DMS53 (cell line): ENCODE measurements around the gene GFI1.
"Not testable (repeated sequence)": the region's sequence is repeated elsewhere in the genome, so short reads cannot be mapped to it uniquely, and the experiment has no call there.

ENCODE experiments used
- DNase-seq: peaks from one replicate; lab custom pipeline; 2025; lab: John Stamatoyannopoulos, UW

Gene GFI1

DNA sequence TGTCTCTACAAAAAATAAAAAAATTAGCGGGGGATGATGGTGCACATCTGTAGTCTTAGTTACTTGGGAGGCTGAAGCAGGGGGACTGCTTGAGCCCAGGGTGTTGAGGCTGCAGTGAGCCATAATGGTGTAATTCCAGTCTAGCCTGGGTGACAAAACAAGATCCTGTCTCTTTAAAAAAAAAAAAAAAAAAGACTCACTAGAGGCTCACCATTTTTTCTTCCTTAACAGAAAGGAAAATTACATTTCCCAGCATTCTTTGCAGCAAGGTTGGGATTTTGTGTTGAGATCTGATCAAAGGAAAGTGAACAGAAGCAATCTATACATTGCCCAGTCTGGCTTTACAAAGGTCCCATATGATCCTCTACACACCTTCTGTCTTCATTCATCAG, 21.5 kb downstream of the GFI1 start:
- DNase-seq = no peak

DNA sequence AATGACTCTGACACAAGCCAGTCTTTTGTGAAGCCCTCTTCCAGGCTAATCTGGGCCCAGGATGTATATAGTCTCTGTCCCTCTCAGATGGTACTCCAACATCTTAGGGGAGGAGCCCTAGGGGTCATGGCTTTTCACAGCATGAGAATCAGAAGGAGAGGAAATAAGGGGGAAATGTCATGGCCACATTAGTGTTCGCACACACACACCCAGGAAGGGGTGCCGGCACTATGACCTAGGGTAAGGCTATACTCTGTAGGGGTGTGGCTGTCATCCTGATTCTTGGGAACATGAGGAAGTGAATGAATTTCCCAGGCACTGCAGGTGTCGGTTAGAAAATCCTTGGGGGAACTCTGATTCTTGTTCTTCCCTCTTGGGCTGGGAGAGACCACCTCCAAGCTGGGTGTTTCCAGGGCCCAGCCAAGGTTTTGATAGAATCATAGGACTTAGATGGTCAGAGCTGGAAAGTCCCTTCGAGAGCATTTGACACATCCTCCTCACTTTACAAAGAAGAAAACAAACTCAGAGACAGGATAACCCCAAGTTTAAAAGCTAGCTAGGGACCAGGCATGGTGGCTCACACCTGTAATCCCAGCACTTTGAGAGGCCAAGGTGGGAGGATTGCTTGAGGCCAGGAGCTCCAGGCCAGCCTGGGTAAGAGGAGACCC, 22.0 kb downstream of the GFI1 start:
- no peak for DNase-seq

DNA sequence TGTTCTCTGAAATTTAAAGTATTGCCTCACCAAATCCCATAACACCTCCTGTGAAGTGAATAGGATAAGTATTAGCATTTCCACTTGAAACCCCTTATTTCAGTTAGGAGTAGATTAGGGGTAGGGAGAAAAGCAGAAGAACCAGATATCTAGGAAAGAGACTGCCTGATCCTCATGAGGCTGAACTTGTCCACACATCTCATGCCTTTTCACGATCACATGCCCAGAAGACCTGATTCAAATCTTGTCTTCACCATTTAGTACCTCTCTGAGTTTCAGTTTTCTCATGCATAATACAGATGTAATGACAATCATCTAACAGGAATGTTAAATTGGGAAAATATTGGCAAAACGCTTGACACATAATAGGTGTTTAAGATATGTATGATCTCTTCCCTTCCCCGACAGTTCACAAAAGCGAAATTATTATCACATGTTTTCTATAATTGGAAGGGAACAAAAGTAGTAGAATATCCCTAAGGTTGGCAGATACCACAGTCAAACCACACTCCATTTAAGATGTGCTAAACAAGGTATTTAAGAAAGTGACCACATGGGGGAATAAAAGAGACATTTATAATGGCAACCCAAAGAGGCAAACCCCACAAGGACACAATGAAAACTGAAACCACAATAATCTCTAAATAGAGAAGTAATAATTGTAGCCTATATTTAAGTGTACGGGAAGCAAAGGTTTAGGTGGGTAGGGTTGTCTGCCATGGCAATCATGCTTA, 25.2 kb downstream of the GFI1 start:
- DNase-seq = peak; percentile 19

DNA sequence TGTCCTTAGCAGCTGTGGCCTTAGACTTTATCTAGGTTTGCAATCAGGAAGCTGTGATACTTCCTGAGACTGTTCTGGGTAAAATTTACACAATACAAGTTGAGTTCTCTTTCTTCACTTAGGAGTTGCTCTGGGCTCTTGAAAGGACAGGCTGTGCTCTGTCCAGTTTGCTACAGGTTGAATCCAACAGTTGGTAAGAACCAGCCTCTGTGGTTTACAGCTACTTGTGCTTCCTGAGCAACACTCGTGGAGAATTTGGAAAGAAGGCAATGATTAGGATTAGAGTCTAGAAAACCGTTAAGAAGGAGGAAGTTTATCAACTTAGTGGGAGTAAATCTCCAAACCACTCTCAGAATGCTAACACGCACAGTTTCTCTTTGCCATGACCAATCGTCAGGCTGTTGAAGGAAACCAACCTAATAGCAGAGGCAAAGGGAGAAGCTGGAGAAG, 26.8 kb downstream of the GFI1 start:
- no peak for DNase-seq

DNA sequence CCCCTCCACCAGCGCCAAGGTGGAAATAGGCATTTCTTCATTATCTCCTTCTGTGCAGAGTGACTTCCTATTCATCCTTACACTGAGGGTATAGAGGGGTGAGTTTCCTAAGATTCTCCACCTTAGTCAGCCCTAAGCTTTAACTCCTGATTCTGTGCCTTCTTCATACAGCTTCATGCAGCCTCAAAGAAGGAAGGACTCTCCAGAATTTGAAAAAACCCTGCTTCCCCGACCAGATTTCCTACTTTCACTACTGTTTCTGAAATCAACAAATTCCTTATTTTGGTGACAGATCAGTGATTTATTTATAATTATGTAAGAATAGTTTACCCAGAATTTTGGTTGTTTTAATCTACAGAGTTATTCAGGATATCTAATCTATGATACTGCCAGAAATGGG, 28.6 kb downstream of the GFI1 start:
- no peak for DNase-seq

DNA sequence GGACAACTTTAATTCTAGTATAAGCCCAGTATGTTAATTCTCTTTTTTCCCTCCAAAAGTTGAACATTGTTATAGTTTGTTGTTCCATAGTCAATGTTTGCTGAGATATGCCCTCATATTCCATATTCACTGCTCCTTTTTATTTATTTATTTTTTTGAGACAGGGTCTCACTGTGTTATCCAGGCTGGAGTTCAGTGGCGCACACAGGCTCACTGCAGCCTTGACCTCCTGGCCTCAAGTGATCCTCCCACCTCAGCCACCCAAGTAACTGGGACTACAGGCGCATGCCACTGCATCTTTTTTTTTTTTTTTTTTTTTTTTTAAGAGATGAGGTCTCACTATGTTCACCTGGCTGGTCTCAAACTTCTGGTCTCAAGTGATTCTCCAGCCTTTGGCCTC, 38.7 kb downstream of the GFI1 start:
- no peak for DNase-seq

DNA sequence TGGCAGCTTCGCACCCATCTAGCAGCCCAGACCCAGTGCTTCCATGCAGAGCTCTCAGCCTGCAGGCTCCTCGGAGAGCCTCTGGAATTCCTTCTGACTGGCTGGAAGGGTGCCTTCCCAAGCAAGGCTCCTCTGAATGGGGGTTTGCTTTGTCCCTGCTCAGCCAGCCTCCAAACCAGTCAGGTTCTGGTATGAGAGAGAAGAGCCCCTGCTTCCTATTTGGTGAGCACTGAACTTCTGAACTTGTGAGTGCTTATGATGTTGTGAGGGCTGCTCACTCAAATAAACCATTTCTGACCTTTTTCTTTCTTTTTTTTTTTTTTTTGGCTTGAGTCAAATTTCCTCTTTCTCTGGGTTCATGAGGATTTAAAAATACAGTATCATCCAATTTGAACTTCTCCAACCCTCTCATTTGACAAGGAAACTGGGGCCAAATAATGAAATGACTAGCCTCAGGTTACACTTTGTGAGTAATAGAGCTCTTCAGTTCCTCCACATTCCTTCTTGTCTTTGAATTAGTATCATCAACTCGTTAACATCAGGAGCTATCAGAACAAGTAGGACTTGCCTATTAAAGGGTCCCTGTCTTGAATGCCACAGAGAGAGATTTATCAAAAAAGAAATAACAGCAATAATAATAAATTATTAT, 39.6 kb downstream of the GFI1 start:
- no peak for DNase-seq

DNA sequence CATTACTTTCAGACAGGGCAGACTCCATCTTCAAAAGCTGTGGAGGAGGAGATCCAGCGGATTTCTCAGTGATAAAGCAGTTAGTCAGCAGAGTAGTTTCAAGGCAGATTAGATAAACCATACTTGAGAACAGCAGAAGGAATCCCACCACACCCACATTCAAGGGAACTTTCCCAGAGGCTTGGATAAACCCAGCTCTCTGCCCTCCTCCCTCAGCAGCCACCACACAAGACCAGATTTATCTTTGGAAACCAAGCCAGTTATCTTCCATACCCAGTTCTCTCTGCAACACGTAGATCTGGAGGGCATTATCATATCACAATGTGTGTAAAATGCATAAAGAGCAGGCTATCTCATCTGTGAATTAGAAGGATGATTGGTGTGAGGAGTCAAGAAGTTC, 40.2 kb downstream of the GFI1 start:
- no peak for DNase-seq

DNA sequence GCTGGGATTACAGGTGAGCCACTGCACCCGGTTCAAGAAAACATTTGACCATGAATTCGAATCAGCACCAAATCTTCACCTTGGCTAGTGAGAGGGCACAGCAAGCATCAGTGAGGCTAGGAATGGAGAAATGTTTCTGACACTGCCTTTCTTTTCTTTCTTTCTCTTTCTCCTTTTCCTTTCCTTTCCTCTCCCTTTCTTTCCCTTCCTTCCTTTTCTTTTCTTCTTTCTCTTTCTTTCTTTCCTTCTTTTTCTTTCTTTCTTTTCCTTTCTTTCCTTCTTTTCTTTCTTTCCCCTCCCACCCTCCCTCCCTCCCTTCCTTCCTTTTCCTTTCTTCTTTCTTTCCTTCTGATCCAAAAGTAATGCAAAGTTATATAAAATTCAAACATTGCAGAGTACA, 40.9 kb downstream of the GFI1 start:
- no peak for DNase-seq

DNA sequence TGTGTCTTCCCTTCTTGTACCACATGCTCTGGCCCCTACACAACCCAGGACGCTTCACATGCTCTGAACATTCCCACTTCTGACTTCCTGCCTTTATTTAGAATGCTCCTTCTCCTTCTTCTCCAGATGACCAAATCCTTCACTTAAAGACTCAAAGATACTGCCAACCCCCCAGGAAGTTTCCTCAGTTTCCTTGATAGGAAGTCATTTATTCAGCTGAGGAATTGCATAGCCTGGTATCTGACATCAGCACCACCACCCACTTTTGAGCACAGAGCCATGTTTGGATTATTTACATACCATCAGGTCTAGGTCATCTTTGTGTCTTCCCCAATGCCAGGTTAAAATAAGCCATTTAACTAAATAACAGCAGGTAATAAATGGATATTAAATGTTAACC, 42.4 kb downstream of the GFI1 start:
- DNase-seq = no peak

DNA sequence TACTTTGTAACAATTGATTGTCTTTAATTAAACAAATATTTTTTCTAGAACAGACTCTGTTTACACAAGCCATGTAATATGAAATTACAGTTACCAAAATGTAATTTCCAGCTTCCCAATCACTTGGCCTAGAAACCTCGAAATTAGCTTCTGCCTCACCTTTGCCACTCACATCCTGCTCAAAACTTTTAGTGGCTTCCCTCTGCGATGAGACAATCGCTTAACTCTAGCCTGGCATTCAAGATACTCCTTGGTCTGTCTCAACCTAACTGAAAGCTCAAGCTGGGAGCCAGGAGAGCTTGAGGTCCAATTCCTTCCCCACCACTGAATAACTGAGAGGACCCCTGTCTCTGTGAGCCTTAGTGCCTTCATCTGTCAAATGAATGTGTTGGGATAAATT, 42.8 kb downstream of the GFI1 start:
- no peak for DNase-seq

DNA sequence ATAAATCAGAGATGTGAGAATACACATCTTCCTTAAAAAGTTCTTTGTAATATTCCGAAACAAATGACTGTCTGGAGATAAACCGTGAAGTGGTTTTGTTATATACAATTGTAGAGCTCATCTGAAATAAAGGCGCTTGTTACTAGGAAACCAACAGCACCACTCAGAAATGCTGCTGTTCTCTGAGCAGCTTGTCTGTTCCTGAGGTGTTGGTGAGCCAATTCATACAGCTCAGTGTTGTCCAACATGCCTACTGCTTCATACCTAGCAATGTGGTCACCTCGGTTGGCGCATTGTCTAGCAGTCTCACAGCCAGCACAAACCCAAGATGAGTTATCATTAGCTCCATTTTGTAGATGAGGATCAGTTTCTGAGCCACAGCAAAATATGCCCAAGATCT, 44.4 kb downstream of the GFI1 start:
- peak; percentile 91 for DNase-seq

DNA sequence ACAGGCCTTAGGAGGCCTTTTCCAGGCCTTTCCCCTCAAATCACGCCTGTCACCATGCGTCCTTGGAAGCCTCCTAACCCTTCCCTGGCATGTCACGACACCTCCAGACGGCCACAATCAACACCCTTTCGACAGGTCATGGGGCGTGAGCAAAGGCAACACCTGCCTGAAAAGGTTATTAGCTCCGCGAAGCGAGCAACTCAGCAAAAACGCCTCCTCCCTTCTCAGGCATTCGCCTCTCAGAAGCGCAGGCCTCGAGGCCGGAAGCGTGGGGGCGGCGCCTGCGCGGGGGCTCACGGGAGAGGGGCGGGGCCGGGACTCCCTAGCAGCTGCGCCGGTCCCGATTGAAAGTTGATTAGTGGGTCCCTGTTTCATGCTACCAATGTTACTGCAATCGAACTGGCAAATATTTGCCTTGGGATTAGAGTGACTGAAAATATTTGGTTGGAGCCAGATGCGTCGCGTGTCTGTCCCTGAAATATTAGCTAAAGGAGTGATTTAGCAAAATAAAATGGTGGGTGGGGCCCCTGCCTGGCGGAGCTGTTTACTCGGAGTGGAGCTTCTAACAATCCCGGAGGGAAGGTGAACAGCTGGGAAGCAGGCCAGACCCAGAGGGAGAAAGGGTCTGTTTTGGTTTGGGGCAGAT, 44.9 kb downstream of the GFI1 start:
- peak; percentile 99 for DNase-seq

DNA sequence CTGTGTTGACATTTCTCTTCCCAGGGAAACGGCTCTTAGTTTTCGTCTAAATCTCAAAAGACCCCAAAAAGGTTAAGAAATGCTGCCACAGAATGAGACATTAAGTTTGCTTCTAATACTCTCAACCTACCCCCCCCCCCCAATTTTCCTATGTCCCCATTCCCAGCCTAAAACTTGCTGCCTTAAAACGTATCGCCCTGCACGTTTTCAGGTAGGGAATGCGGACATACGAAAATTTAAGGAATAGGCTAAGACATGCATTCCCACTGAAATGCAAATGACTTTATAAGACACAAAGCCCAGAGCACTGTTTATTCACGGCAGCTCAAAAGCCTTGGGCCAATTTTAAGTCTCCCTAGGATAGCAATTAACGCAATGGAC, 45.4 kb downstream of the GFI1 start:
- no peak for DNase-seq

DNA sequence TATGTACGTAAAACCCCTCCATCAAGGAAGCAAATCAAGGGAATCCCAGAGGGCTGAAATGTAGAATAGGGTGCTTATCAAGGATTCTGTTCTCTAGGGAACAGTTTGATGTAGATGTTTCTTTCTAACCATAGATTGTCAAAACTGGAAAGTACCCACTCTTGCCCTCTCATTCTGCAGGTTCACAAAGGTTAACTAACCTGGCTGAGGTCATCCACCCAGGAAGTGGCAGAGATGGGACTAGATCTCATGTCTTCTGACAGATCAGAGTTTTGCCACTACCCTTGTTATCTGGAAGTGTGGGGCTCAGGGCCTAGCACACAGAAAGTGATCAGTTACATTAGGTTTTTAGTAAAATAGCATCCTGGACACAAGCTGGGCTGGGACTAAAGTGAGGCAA, 47.4 kb downstream of the GFI1 start:
- DNase-seq = no peak

DNA sequence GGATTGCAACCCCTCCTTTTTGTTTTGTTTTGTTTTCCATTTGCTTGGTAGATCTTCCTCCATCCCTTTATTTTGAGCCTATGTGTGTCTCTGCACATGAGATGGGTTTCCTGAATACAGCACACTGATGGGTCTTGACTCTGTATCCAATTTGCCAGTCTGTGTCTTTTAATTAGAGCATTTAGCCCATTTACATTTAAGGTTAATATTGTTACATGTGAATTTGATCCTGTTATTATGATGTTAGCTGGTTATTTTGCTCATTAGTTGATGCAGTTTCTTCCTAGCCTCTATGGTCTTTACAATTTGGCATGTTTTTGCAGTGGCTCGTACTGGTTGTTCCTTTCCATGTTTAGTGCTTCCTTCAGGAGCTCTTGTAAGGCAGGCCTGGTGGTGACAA, 52.2 kb downstream of the GFI1 start:
- DNase-seq = not testable (repeated sequence)

DNA sequence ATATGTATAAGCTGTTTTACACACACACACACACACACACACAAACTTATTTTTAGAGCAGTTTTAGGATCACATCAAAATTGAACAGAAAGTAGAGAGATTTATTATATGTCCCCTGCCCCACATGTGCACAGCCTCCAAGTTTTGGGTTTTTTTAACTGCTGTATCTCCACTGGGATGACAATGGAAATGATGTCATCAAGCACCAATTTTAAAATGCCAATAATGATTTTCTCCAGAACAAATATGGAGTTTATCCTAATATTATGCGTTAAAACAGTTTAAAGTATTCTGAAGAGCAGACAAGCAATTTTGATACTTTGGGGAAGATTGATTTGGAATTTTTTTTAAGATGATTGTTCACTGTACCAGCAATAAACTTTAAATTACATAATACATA, 56.7 kb downstream of the GFI1 start:
- no peak for DNase-seq

DNA sequence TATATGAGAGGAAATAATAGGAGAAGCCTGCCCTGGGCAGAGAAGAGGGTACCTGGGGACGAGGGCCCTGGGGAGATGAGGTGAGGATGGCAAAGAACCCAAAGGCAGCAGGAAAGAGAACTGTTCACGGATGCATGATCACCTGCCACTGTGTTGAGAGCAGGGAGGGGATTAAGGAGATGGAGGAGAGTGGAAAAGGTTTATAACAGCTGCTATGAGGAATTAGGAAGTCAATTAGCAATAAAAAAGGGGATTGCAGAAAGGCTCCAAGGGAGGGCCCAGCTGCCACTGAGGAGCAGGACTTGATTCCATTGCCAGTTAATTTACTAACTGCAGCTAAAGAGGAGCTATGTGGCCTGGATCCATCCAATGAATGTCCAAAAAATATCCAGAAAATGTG, 61.1 kb downstream of the GFI1 start:
- DNase-seq = no peak
